Neural cell (in vitro differentiated cells): ENCODE measurements around the gene INPP5B.
"Not testable (repeated sequence)": the region's sequence is repeated elsewhere in the genome, so short reads cannot be mapped to it uniquely, and the experiment has no call there.

Experiments used
- EP300 ChIP-seq: fragments of 450-650 bp; conservative IDR thresholded peaks from 2 replicates; pipeline ENCODE4 v1.6.1; 2014; ENCODE audit warnings: antibody characterized with exemption, mild to moderate bottlenecking, moderate library complexity; ENCODE audit not compliant: poor library complexity, severe bottlenecking
- EZH2 ChIP-seq: fragments of 200-600, 300-800 bp; shearing (Covaris generic), sonication (generic); IDR thresholded peaks from 2 replicates; pipeline ENCODE4 v1.6.1; 2014; ENCODE audit warnings: antibody characterized with exemption, low read length, borderline replicate concordance, mild to moderate bottlenecking; ENCODE audit not compliant: insufficient read depth, poor library complexity, severe bottlenecking
- MXI1 ChIP-seq: fragments of 450-650 bp; conservative IDR thresholded peaks from 2 replicates; pipeline ENCODE4 v1.6.1; 2014; ENCODE audit warnings: antibody characterized with exemption, mild to moderate bottlenecking; ENCODE audit not compliant: poor library complexity, severe bottlenecking
- POLR2AphosphoS5 ChIP-seq: IDR thresholded peaks from 2 replicates; pipeline ENCODE4 v1.6.1; 2012
- RAD21 ChIP-seq: fragments of 450-650 bp; conservative IDR thresholded peaks from 2 replicates; pipeline ENCODE4 v1.6.1; 2014; ENCODE audit warnings: antibody characterized with exemption, mild to moderate bottlenecking, moderate library complexity
- SMC3 ChIP-seq: fragments of 450-650 bp; conservative IDR thresholded peaks from 2 replicates; pipeline ENCODE4 v1.6.1; 2014; ENCODE audit warnings: antibody characterized with exemption, mild to moderate bottlenecking, moderate library complexity; ENCODE audit not compliant: poor library complexity
- TAF1 ChIP-seq: IDR thresholded peaks from 2 replicates; pipeline ENCODE4 v1.6.1; 2012; ENCODE audit warnings: low read depth
- TF ChIP-seq, protein P1 (sequence below): fragments of 450-650 bp; IDR thresholded peaks from 2 replicates; pipeline ENCODE4 v1.5.1; 2014; ENCODE audit warnings: antibody characterized with exemption, mild to moderate bottlenecking, moderate library complexity; ENCODE audit not compliant: poor library complexity, severe bottlenecking
- TF ChIP-seq, protein P2 (sequence below): IDR thresholded peaks from 2 replicates; pipeline ENCODE4 v1.6.1; 2012; ENCODE audit warnings: borderline replicate concordance

DNA sequence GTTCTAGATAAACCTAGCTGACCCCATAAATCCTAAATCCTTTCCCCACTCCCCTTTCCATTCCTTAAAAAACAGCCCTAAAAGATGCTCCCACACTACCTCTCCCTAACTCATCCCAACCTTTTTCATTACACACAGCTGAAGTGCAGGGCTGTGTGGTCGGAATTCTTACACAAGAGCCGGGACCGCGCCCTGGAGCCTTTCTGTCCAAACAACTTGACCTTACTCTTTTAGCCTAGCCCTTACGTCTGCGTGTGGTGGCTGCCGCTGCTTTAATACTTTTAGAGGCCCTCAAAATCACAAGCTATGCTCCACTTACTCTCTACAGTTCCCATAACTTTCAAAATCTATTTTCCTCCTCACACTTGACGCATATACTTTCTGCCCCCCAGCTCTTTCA is 36.0 kb downstream of the INPP5B start:
- TF ChIP-seq, protein P1, sequence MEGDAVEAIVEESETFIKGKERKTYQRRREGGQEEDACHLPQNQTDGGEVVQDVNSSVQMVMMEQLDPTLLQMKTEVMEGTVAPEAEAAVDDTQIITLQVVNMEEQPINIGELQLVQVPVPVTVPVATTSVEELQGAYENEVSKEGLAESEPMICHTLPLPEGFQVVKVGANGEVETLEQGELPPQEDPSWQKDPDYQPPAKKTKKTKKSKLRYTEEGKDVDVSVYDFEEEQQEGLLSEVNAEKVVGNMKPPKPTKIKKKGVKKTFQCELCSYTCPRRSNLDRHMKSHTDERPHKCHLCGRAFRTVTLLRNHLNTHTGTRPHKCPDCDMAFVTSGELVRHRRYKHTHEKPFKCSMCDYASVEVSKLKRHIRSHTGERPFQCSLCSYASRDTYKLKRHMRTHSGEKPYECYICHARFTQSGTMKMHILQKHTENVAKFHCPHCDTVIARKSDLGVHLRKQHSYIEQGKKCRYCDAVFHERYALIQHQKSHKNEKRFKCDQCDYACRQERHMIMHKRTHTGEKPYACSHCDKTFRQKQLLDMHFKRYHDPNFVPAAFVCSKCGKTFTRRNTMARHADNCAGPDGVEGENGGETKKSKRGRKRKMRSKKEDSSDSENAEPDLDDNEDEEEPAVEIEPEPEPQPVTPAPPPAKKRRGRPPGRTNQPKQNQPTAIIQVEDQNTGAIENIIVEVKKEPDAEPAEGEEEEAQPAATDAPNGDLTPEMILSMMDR: not testable (repeated sequence)
- not testable (repeated sequence) for TF ChIP-seq EP300, EZH2, SMC3, TAF1, POLR2AphosphoS5, RAD21, MXI1
- TF ChIP-seq, protein P2, sequence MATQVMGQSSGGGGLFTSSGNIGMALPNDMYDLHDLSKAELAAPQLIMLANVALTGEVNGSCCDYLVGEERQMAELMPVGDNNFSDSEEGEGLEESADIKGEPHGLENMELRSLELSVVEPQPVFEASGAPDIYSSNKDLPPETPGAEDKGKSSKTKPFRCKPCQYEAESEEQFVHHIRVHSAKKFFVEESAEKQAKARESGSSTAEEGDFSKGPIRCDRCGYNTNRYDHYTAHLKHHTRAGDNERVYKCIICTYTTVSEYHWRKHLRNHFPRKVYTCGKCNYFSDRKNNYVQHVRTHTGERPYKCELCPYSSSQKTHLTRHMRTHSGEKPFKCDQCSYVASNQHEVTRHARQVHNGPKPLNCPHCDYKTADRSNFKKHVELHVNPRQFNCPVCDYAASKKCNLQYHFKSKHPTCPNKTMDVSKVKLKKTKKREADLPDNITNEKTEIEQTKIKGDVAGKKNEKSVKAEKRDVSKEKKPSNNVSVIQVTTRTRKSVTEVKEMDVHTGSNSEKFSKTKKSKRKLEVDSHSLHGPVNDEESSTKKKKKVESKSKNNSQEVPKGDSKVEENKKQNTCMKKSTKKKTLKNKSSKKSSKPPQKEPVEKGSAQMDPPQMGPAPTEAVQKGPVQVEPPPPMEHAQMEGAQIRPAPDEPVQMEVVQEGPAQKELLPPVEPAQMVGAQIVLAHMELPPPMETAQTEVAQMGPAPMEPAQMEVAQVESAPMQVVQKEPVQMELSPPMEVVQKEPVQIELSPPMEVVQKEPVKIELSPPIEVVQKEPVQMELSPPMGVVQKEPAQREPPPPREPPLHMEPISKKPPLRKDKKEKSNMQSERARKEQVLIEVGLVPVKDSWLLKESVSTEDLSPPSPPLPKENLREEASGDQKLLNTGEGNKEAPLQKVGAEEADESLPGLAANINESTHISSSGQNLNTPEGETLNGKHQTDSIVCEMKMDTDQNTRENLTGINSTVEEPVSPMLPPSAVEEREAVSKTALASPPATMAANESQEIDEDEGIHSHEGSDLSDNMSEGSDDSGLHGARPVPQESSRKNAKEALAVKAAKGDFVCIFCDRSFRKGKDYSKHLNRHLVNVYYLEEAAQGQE: not testable (repeated sequence)
